AG09319 (cell line): ENCODE data around the gene ARMH3.
A peak's percentile ranks its signal among the peaks of the same experiment; 100 is the strongest.

Experiments
- DNase-seq: peaks from one replicate; pipeline ENCODE4 v3.0.0-alpha.2; 2010; ENCODE audit warnings: low read depth; ENCODE audit errors: extremely low read depth
- TF ChIP-seq, protein P1 (sequence below): IDR thresholded peaks from 2 replicates; pipeline ENCODE4 v1.5.1; 2011; ENCODE audit warnings: low read depth, mild to moderate bottlenecking, inconsistent platforms, low read length, moderate library complexity

Gene ARMH3

DNA sequence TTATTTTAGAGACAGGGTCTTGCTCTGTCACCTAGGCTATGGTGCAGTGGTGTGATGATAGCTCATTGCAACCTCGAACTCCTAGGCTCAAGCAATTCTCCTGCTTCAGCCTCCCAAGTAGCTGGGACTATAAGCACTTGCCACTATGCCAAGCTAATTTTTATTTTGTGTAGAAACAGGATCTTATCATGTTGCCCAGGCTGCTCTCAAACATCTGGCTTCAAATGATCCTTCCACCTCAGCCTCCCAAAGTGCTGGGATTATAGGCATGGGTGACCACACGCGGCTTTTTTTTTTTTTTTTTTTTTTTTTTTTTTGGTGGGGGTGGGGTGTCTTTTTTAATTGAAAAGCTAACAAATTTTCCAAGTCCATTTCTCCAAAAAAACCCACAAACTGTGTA, 27.6 kb upstream of the ARMH3 start:
- no peak for DNase-seq
- TF ChIP-seq, protein P1, sequence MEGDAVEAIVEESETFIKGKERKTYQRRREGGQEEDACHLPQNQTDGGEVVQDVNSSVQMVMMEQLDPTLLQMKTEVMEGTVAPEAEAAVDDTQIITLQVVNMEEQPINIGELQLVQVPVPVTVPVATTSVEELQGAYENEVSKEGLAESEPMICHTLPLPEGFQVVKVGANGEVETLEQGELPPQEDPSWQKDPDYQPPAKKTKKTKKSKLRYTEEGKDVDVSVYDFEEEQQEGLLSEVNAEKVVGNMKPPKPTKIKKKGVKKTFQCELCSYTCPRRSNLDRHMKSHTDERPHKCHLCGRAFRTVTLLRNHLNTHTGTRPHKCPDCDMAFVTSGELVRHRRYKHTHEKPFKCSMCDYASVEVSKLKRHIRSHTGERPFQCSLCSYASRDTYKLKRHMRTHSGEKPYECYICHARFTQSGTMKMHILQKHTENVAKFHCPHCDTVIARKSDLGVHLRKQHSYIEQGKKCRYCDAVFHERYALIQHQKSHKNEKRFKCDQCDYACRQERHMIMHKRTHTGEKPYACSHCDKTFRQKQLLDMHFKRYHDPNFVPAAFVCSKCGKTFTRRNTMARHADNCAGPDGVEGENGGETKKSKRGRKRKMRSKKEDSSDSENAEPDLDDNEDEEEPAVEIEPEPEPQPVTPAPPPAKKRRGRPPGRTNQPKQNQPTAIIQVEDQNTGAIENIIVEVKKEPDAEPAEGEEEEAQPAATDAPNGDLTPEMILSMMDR, result no peak

DNA sequence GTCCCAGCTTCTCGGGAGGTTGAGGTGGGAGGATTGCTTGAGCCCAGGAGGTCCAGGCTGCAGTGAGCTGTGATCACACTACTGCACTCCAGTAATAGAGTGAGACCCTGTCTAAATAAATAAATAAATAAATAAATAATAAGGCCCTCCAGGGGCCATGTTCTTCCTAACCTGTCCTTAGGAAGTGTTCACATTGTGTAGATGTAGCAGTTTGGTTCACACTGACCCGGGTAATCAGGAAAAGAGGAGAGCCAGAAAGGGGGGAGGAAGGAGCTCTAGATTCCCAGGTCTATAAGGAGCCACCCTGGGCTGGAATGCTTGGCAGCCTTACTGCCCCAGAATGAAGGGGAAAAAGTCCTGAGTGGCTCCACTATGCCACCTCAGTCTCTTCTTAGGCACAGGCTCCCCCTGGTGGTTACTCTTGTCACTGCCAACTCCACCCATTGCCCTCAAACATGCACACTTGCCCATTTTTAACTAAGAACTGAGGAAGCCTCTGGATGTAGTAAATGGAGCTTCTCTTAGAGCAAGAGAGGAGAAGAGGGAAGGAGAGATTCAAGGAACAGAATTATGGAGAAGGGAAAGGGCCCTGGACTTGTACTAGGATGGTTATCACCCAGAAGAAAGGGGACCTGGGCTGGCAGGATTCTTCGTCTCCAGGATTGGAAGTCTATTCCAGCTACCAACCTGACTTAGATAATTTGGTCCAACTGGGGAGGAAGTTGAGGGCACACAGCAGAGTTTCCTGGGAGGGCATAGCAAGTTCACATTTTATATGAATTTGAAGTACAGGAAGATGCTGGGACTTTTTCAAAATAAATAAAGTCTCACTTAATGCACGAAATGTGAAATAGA, 16.9 kb upstream of the ARMH3 start:
- TF ChIP-seq, protein P1, result peak; percentile 96
- DNase-seq, result peak; percentile 44

DNA sequence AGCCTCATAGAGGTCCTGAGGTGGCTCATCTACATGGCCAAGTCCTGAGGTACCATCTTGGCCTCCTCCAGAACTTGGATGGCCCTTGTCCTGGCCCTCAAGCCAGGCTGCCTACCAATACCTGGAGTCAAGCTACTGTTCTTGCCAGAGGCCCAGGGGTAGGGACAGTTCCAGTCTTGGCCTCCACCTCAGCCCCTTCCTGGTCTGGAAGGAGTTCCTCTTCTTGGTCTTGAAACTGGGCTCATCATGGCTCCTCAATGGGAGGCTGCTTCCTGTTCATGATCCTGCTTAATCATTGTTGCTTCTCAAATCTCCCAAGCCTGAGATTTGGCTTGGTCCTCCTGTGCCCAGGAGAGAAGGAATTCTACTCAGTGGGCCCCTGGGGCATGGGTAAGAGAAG, 13.1 kb upstream of the ARMH3 start:
- TF ChIP-seq, protein P1, result no peak
- no peak for DNase-seq

DNA sequence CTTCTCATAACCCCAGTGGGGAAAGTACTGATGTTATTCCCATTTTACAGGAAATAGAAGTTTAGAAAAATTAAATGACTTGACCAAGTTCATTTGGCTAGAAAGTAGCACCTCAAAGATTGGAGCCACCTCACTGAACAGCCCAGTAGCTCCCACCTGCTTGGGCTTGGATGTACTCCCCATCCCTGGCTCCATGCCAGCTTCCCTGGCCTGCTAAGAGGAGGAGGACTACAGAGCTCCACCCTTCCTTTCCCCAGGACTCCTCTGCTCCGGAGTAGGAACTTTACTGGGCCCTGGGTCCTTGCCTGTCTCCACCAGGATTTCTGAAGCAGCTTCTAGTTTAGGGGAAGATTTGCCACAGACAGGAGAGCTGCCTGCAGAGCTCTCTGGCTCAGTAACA, 12.2 kb upstream of the ARMH3 start:
- no peak for DNase-seq
- TF ChIP-seq, protein P1, result no peak

DNA sequence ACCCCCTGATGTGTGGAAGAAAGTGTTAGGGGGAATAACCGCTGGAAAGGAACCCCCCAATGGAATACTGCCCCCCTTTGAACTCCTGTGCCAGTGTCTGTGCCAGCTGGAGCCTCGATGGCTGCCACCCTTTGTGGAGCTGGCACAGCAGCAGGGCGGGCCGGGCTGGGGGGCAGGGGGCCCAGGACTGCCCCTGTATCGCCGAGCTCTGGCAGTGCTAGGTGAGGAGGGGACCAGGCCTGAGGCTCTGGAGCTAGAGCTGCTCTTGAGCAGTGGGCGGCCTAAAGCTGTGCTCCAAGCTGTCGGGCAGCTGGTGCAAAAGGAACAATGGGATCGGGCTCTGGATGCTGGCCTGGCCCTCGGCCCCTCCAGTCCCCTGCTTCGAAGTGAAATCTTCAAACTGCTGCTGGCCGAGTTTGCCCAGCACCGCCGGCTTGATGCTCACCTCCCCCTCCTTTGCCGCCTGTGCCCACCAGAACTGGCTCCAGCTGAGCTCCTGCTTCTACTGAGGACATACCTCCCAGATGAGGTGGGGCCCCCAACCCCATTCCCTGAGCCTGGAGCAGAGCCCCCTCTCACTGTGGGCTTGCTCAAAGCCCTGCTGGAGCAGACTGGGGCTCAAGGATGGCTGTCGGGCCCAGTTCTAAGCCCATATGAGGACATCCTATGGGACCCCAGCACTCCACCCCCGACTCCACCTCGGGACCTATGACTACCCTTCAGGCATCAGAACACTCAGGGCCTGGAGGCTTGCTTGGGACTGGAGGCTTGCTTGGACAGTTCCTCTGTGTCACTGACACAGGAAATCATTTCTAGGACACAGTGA, 11.3 kb upstream of the ARMH3 start:
- DNase-seq, result no peak
- TF ChIP-seq, protein P1, result no peak

DNA sequence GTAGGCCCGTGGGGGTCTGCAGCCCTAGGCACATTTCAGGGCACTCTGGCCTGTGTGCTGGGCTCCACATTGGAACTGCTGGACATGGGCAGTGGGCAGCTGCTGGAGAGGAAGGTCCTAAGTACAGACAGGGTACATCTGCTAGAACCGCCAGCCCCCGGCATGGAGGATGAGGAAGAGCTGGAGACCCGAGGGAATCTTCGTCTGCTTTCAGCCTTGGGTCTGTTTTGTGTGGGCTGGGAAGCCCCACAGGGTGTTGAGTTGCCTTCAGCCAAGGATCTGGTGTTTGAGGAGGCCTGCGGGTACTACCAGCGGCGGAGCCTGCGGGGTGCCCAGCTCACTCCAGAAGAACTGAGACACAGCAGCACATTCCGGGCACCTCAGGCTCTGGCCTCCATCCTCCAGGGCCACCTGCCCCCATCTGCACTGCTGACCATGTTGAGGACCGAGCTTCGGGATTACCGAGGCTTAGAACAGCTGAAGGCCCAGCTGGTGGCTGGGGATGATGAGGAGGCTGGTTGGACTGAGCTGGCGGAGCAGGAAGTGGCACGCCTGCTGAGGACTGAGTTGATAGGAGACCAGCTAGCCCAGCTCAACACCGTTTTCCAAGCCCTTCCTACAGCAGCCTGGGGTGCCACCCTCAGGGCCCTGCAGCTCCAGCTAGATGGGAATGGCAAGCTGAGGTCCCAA, 10.6 kb upstream of the ARMH3 start:
- TF ChIP-seq, protein P1, result no peak
- no peak for DNase-seq
